GM12875 (cell line): ENCODE data around the gene RHBDD3.

Experiments
- H3K4me3 ChIP-seq: one replicate; pipeline ENCODE4 v1.5.1; 2011; ENCODE audit warnings: low read depth, low read length, control low read depth
- TF ChIP-seq, protein P1 (sequence below): IDR thresholded peaks from 2 replicates; pipeline ENCODE4 v1.5.1; 2011; ENCODE audit warnings: low read depth, mild to moderate bottlenecking, control low read depth, inconsistent platforms, low read length, moderate library complexity, borderline replicate concordance; ENCODE audit not compliant: insufficient read depth

The RHBDD3 gene

DNA sequence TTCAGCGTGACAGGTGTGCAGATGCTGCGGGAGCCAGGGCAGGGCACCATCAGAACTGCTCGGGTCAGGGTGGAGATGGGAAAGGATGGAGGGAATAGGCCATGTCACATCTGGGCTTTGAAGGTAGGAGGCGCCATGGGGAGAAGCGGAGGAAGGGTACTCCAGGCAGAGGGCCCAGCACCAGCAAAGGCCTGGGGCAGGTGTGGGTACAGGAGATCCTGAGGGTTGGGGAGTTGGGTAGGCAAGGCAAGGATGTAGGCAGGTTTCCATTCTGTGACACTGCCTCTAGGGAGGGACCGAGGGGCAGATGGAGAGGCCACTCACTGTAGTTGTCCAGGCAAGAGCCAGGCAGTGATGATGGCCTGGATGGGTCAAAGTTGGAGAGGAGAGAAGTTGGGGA lies 53.5 kb downstream of the RHBDD3 start:
- H3K4me3 ChIP-seq = no peak overlapping the region
- TF ChIP-seq, protein P1, sequence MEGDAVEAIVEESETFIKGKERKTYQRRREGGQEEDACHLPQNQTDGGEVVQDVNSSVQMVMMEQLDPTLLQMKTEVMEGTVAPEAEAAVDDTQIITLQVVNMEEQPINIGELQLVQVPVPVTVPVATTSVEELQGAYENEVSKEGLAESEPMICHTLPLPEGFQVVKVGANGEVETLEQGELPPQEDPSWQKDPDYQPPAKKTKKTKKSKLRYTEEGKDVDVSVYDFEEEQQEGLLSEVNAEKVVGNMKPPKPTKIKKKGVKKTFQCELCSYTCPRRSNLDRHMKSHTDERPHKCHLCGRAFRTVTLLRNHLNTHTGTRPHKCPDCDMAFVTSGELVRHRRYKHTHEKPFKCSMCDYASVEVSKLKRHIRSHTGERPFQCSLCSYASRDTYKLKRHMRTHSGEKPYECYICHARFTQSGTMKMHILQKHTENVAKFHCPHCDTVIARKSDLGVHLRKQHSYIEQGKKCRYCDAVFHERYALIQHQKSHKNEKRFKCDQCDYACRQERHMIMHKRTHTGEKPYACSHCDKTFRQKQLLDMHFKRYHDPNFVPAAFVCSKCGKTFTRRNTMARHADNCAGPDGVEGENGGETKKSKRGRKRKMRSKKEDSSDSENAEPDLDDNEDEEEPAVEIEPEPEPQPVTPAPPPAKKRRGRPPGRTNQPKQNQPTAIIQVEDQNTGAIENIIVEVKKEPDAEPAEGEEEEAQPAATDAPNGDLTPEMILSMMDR = no peak

DNA sequence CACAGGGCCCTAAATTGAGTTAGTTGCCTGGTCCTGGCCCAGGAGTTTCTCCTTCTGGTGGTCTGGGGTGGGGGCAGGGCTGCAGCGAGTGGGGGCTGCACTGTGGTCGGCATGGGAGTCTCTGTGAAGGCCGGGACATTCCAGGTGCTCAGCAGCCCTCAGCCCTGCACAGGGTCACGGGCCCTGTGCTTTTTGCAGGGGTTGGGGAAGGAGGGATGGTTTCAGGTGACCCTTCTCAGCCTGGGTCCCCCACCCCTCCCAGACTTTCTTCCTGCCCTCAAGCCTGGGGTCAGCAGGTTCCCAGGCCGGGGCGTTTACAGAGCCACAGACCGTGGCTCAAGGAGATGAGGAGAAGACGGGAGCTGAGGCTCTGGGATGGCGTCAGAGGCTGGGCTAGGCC lies 54.3 kb downstream of the RHBDD3 start:
- TF ChIP-seq, protein P1 = no peak
- H3K4me3 ChIP-seq = no peak overlapping the region

DNA sequence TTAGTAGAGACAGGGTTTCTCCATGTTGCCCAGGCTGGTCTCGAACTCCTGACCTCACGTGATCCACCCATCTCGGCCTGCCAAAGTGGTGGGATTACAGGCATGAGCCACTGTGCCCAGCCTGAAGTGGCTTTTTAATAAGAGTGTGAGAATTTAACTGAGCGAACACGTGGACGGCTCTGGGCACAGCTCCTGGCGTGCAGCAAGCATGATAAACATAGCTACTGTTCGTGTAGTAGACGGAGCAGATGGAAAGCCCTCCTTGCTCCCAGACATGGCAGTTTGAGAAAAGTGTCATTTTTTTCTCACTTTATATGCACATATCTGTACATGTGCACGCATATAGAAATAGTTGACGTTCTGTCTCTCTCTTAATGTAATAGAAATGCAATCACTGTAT lies 55.0 kb downstream of the RHBDD3 start:
- H3K4me3 ChIP-seq = no peak overlapping the region
- TF ChIP-seq, protein P1 = no peak

DNA sequence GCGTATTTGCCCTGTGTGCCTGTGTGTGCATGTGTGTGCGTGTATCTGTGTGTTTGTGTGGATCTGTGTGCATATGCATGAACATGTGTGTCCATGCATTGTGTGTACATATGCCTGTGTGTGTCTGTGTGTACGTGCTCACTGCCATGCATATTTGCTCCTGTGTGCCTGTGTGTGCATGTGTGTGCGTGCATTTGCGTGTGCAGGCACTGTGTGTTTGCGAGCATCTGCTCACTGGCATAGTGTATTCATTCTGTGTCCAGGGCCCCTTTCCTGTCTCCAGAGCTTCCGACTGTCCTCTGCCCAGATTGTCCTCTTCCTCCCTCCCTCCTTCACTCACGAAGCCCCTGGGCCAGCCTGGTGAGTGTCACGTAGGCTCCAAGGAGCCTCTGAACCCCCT lies 56.3 kb downstream of the RHBDD3 start:
- TF ChIP-seq, protein P1 = no peak
- no peak overlapping the region for H3K4me3 ChIP-seq

DNA sequence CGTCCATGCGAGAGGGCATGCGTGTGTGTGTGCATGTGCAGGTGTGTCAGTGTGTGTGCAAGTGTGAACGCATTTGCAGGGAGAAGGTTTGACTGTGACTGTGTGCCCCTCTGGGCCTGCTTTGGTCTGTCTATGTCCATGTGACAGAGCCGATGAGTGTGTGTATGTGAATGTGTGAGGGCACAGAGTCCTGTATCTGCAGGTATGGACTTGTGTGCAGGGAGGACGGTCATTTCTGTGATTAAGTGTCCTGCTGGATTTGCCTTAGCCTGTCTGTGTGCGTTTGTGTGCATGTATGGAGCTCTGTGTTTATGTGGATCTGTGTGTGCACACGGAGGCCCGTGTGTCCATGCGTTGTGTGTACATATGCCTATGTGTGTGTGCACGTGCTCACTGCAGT lies 56.7 kb downstream of the RHBDD3 start:
- TF ChIP-seq, protein P1 = no peak
- no peak overlapping the region for H3K4me3 ChIP-seq
